WTC11 (cell line): ENCODE measurements around the gene CNDP2. TPM values are rescaled to one million over a fixed set of nuclear protein-coding genes. Genes with fewer than 3 reads are reported as not detected.

Source experiments
- ATAC-seq: fragments of 200-7000 bp; cut with Tn5 transposase; 2 replicates; pipeline ENCODE4 v1.10.0; 2021; ENCODE audit warnings: mild to moderate bottlenecking, moderate library complexity
- CTCF ChIA-PET: fragments of 300-600 bp; sonication (Branson Sonifier 250); formaldehyde crosslinking; loops from one replicate; lab custom pipeline; 2021; ENCODE audit warnings: antibody characterized with exemption; lab: Charles Lee
- POLR2A ChIA-PET: fragments of 350-600 bp; sonication (Branson Sonifier 250); formaldehyde crosslinking; loops from one replicate; lab custom pipeline; 2021; ENCODE audit warnings: antibody characterized with exemption; lab: Charles Lee
- DNase-seq: peaks from one replicate; pipeline ENCODE4 v3.0.0; 2021; ENCODE audit warnings: low spot score
- H3K27ac Mint-ChIP-seq: 2 replicates; pipeline ENCODE4 v1.8.0; 2021; ENCODE audit warnings: mixed read lengths
- H3K27me3 Mint-ChIP-seq: 2 replicates; pipeline ENCODE4 v1.8.0; 2021; ENCODE audit warnings: low read depth, mild to moderate bottlenecking, moderate library complexity, mixed read lengths
- H3K36me3 Mint-ChIP-seq: 2 replicates; pipeline ENCODE4 v1.8.0; 2021; ENCODE audit warnings: mixed read lengths
- H3K4me1 Mint-ChIP-seq: 2 replicates; pipeline ENCODE4 v1.8.0; 2022; ENCODE audit warnings: mixed read lengths
- H3K4me3 Mint-ChIP-seq: 2 replicates; pipeline ENCODE4 v1.8.0; 2021; ENCODE audit warnings: mild to moderate bottlenecking, moderate library complexity, mixed read lengths
- H3K9me3 Mint-ChIP-seq: 2 replicates; pipeline ENCODE4 v1.8.0; 2021; ENCODE audit warnings: mixed read lengths
- AFF4 ChIP-seq: sonication (generic); formaldehyde crosslinking; IDR thresholded peaks from 2 replicates; pipeline ENCODE4 v1.8.1; 2023; ENCODE audit warnings: mild to moderate bottlenecking, missing genetic modification reagents, borderline replicate concordance
- ATF1 ChIP-seq: sonication (generic); formaldehyde crosslinking; IDR thresholded peaks from 2 replicates; pipeline ENCODE4 v1.8.1; 2023; ENCODE audit warnings: mild to moderate bottlenecking, moderate library complexity, missing genetic modification reagents
- CBFB ChIP-seq: sonication (generic); formaldehyde crosslinking; IDR thresholded peaks from 2 replicates; pipeline ENCODE4 v1.8.1; 2022; ENCODE audit warnings: mild to moderate bottlenecking, low read depth, missing genetic modification reagents
- CREB1 ChIP-seq: sonication (generic); formaldehyde crosslinking; IDR thresholded peaks from 2 replicates; pipeline ENCODE4 v1.8.0; 2023; ENCODE audit warnings: mild to moderate bottlenecking, missing genetic modification reagents
- ETV6 ChIP-seq: sonication (generic); formaldehyde crosslinking; IDR thresholded peaks from 2 replicates; pipeline ENCODE4 v1.8.1; 2022; ENCODE audit warnings: mild to moderate bottlenecking, missing genetic modification reagents
- GABPB1 ChIP-seq: sonication (generic); formaldehyde crosslinking; IDR thresholded peaks from 2 replicates; pipeline ENCODE4 v1.8.1; 2023; ENCODE audit warnings: mild to moderate bottlenecking, missing genetic modification reagents
- GTF2I ChIP-seq: fragments of 250-450 bp; sonication (Bioruptor Pico); conservative IDR thresholded peaks from 2 replicates; pipeline ENCODE4 v1.4.0; 2021; ENCODE audit warnings: mild to moderate bottlenecking
- PRDM15 ChIP-seq: sonication (generic); formaldehyde crosslinking; IDR thresholded peaks from 2 replicates; pipeline ENCODE4 v1.8.0; 2022; ENCODE audit warnings: missing genetic modification reagents
- PRRX2 ChIP-seq: fragments of 250-450 bp; sonication (Bioruptor Pico); IDR thresholded peaks from 2 replicates; pipeline ENCODE4 v1.8.0; 2021; ENCODE audit warnings: mild to moderate bottlenecking
- USF1 ChIP-seq: sonication (generic); formaldehyde crosslinking; IDR thresholded peaks from 2 replicates; pipeline ENCODE4 v1.8.0; 2022; ENCODE audit warnings: mild to moderate bottlenecking, missing genetic modification reagents
- ZNF317 ChIP-seq: sonication (generic); formaldehyde crosslinking; IDR thresholded peaks from 2 replicates; pipeline ENCODE4 v1.8.1; 2023; ENCODE audit warnings: low read depth, mild to moderate bottlenecking, moderate library complexity, missing genetic modification reagents, borderline replicate concordance
- total RNA-seq: library from RNA; stranded (reverse); gene quantifications from 3 replicates; pipeline ENCODE4 v1.2.3, GENCODE V29; 2021
- TF ChIP-seq, protein P1 (sequence below): sonication (generic); formaldehyde crosslinking; IDR thresholded peaks from 2 replicates; pipeline ENCODE4 v1.8.1; 2023; ENCODE audit warnings: mild to moderate bottlenecking, moderate library complexity, missing genetic modification reagents
- TF ChIP-seq, protein P2 (sequence below): sonication (generic); formaldehyde crosslinking; IDR thresholded peaks from 2 replicates; pipeline ENCODE4 v1.8.0; 2022; ENCODE audit warnings: mild to moderate bottlenecking, missing genetic modification reagents
- TF ChIP-seq, protein P3 (sequence below): sonication (generic); formaldehyde crosslinking; IDR thresholded peaks from 2 replicates; pipeline ENCODE4 v1.8.0; 2022; ENCODE audit warnings: mild to moderate bottlenecking, missing genetic modification reagents

Gene CNDP2
- total RNA-seq, 1 experiment from 2014 or later: 248 TPM

GRCh38 chr18:74468547-74469061, 27.6 kb upstream of the CNDP2 start (continued):
- TF ChIP-seq AFF4 (CRISPR knock-in tag) (no peak), PRDM15 (CRISPR knock-in tag) (no peak), ZNF317 (CRISPR knock-in tag) (no peak), ETV6 (CRISPR knock-in tag) (no peak), PRRX2 (no peak)

DNA sequence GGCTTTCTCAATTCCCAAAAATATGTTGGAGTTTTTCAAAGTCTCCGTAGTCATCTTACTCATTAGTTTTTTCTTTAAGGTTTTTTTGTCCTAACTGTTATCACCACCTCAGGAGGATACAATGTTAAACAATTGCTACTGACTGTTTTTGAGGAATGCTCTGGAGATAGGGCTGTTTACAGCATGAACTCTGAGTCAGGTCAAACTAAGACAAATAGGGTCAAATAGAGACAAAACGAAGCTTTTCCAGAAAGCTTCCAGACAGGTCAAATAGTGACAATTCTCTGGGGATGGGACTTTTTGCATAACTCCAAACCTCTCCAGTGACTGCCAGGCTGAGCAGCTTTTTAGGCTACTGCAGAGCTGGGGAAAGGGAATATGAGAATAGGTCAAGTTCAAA, 23.9 kb upstream of the CNDP2 start:
- H3K27me3 Mint-ChIP-seq: peaks cover 2% of the 10 kb centered on the region; the same call in 1 of the 2 replicates
- no peak for ATAC-seq
- H3K27ac Mint-ChIP-seq: no peak overlapping the region
- DNase-seq: no peak
- no peak overlapping the region for H3K4me3 Mint-ChIP-seq
- CTCF ChIA-PET: interaction anchor here (0.6 kb wide), 1 partner anchor 80 kb away, joined by 3 read pairs; no protein-coding TSS in a partner anchor
- peaks cover 5% of the 10 kb centered on the region; the same call in 1 of the 2 replicates for H3K36me3 Mint-ChIP-seq
- TF ChIP-seq GTF2I (CRISPR knock-in tag) (no peak), GABPB1 (CRISPR knock-in tag) (no peak), ATF1 (no peak), USF1 (CRISPR knock-in tag) (no peak), CREB1 (CRISPR knock-in tag) (no peak), CBFB (no peak)
- TF ChIP-seq, protein P1, sequence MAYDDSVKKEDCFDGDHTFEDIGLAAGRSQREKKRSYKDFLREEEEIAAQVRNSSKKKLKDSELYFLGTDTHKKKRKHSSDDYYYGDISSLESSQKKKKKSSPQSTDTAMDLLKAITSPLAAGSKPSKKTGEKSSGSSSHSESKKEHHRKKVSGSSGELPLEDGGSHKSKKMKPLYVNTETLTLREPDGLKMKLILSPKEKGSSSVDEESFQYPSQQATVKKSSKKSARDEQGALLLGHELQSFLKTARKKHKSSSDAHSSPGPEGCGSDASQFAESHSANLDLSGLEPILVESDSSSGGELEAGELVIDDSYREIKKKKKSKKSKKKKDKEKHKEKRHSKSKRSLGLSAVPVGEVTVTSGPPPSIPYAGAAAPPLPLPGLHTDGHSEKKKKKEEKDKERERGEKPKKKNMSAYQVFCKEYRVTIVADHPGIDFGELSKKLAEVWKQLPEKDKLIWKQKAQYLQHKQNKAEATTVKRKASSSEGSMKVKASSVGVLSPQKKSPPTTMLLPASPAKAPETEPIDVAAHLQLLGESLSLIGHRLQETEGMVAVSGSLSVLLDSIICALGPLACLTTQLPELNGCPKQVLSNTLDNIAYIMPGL (CRISPR knock-in tag): no peak
- TF ChIP-seq, protein P2, sequence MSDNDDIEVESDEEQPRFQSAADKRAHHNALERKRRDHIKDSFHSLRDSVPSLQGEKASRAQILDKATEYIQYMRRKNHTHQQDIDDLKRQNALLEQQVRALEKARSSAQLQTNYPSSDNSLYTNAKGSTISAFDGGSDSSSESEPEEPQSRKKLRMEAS (CRISPR knock-in tag): no peak
- TF ChIP-seq, protein P3, sequence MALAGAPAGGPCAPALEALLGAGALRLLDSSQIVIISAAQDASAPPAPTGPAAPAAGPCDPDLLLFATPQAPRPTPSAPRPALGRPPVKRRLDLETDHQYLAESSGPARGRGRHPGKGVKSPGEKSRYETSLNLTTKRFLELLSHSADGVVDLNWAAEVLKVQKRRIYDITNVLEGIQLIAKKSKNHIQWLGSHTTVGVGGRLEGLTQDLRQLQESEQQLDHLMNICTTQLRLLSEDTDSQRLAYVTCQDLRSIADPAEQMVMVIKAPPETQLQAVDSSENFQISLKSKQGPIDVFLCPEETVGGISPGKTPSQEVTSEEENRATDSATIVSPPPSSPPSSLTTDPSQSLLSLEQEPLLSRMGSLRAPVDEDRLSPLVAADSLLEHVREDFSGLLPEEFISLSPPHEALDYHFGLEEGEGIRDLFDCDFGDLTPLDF: no peak
- TF ChIP-seq, all 79 proteins: peak for 0
- peaks cover 13% of the 10 kb centered on the region for H3K9me3 Mint-ChIP-seq
- POLR2A ChIA-PET: no interaction called here
- peaks cover 15% of the 10 kb centered on the region for H3K4me1 Mint-ChIP-seq
